OCI-LY7 (cell line): ENCODE data around the gene MAP4K2. TPM values are rescaled to one million over a fixed set of nuclear protein-coding genes. Genes with fewer than 3 reads are reported as not detected.

ENCODE experiments used
- BruUV-seq: library from RNA; stranded (reverse); fragments of 400-500 nt; replicated peaks from 2 replicates; lab custom pipeline; 2021; lab: Mats Ljungman, UMichigan
- CTCF ChIA-PET: fragments of 300-600 bp; sonication (Branson Sonifier 250); formaldehyde crosslinking; loops from one replicate; lab custom pipeline; 2022; ENCODE audit warnings: antibody characterized with exemption; ENCODE audit not compliant: unreplicated experiment; lab: Charles Lee
- POLR2A ChIA-PET: fragments of 300-600 bp; sonication (Branson Sonifier 250); formaldehyde crosslinking; loops from one replicate; lab custom pipeline; 2022; ENCODE audit warnings: antibody characterized with exemption; lab: Charles Lee
- DNase-seq: peaks from one replicate; pipeline ENCODE4 v3.0.0-alpha.2; 2015; ENCODE audit warnings: low spot score
- H2AFZ ChIP-seq: fragments of 200-600 bp; sonication (generic), shearing (Covaris generic); 2 replicates; pipeline ENCODE4 v1.6.1; 2014; ENCODE audit warnings: mild to moderate bottlenecking, antibody characterized with exemption, low read length, moderate library complexity
- H3K27ac ChIP-seq: fragments of 200-600 bp; sonication (generic); 2 replicates; pipeline ENCODE4 v1.5.1; 2014; ENCODE audit warnings: mixed run types, low read depth, mild to moderate bottlenecking, moderate library complexity, low read length, inconsistent platforms; ENCODE audit not compliant: poor library complexity, severe bottlenecking
- H3K36me3 ChIP-seq: fragments of 200-600 bp; sonication (generic); 2 replicates; pipeline ENCODE4 v1.6.1; 2014; ENCODE audit warnings: mild to moderate bottlenecking, antibody characterized with exemption, low read length, moderate library complexity, mixed read lengths; ENCODE audit not compliant: insufficient read depth
- H3K4me1 ChIP-seq: fragments of 200-600 bp; sonication (generic); 2 replicates; pipeline ENCODE4 v1.5.1; 2014; ENCODE audit warnings: mild to moderate bottlenecking, low read length; ENCODE audit not compliant: insufficient read depth, poor library complexity, severe bottlenecking
- H3K4me2 ChIP-seq: fragments of 200-600 bp; sonication (generic); 2 replicates; pipeline ENCODE4 v1.6.1; 2014; ENCODE audit warnings: mild to moderate bottlenecking, low read length
- H3K4me3 ChIP-seq: fragments of 200-600 bp; sonication (generic); 2 replicates; pipeline ENCODE4 v1.5.1; 2014; ENCODE audit warnings: mild to moderate bottlenecking, low read depth, low read length; ENCODE audit not compliant: poor library complexity, severe bottlenecking
- H3K79me2 ChIP-seq: fragments of 200-600 bp; sonication (generic); 2 replicates; pipeline ENCODE4 v1.6.1; 2016; ENCODE audit warnings: low read depth, mild to moderate bottlenecking, low read length, moderate library complexity, mixed read lengths; ENCODE audit not compliant: insufficient read depth
- H3K9me2 ChIP-seq: fragments of 200-600 bp; sonication (generic); 2 replicates; pipeline ENCODE4 v1.6.1; 2016; ENCODE audit warnings: mild to moderate bottlenecking, low read length, mixed read lengths; ENCODE audit not compliant: insufficient read depth
- H3K9me3 ChIP-seq: fragments of 200-600 bp; sonication (generic); 2 replicates; pipeline ENCODE4 v1.6.1; 2014; ENCODE audit warnings: mild to moderate bottlenecking, mixed run types, low read length, mixed read lengths
- H4K20me1 ChIP-seq: fragments of 200-600 bp; sonication (generic); 2 replicates; pipeline ENCODE4 v1.6.1; 2014; ENCODE audit warnings: mild to moderate bottlenecking, antibody characterized with exemption, low read length, moderate library complexity, mixed read lengths; ENCODE audit not compliant: insufficient read depth
- CTCF ChIP-seq: fragments of 200-600 bp; sonication (generic); conservative IDR thresholded peaks from 2 replicates; pipeline ENCODE4 v1.5.1; 2014; ENCODE audit warnings: mild to moderate bottlenecking, antibody characterized with exemption, low read length, moderate library complexity, mixed read lengths
- EZH2phosphoT487 ChIP-seq: fragments of 200-600 bp; sonication (generic); IDR thresholded peaks from 2 replicates; pipeline ENCODE4 v1.6.1; 2018; ENCODE audit warnings: low read depth, borderline replicate concordance, mild to moderate bottlenecking, mixed run types, antibody characterized with exemption, low read length, moderate library complexity, mixed read lengths
- intact Hi-C: fragments of 100-400 bp; cut with micrococcal nuclease; formaldehyde crosslinking; loops from one replicate; pipeline ENCODE4 v1.10.0; 2022; ENCODE audit not compliant: unreplicated experiment
- total RNA-seq, 2 experiments: library from RNA; depleted of rRNA in 1 of 2; stranded (reverse); fragments of >200 nt in 1 of 2; shearing (Covaris generic) in 1 of 2; gene quantifications; 2 replicates each; pipeline ENCODE4 v1.2.3, GENCODE V29; 2014 to 2022

MAP4K2 gene
- total RNA-seq, 2 experiments from 2014 or later = 110 to 115 TPM

DNA sequence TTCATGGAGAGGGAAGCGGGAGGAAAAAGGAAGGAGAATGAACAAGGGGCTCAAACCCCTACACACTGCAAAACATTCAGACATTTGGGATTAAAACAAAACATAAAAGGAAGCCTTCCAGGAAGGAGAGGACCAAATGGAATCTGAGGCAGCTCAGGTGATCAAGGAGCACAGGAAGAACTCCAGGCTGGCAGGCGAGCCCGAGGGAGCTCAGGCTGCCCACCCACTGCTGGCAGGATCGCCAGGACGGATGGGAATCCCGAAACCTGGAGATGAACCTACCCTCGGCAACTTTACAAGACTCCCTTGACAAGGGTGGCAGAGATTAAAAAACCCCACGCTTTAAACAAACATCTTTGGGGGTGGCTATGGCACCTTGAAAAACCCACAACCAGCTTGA is 38.3 kb downstream of the MAP4K2 start:
- CTCF ChIA-PET = no interaction called here
- intact Hi-C loops = no loop called here
- TSS peak; percentile 85 for BruUV-seq

GRCh38 chr11:64764040-64764611 is 38.9 kb downstream of the MAP4K2 start:
- Histone ChIP-seq H3K9me2 (no peaks in the 10 kb centered on the region), H3K4me2 (peak overlapping the region; percentile 30; the same call in 1 of the 2 replicates), H4K20me1 (peaks cover 22% of the 10 kb centered on the region), H3K9me3 (no peaks in the 10 kb centered on the region), H3K27ac (peak overlapping the region; percentile 66), H3K79me2 (peaks cover 21% of the 10 kb centered on the region; the same call in 1 of the 2 replicates), H3K4me1 (peaks cover 53% of the 10 kb centered on the region), H3K4me3 (no peak overlapping the region), H2AFZ (no peak overlapping the region), H3K36me3 (peaks cover 73% of the 10 kb centered on the region)
- TF ChIP-seq EZH2phosphoT487 (no peak), CTCF (no peak)
- ChIA-PET CTCF (interaction anchor here (0.7 kb wide), 1 partner anchor 109 kb away, joined by 3 read pairs; no protein-coding TSS in a partner anchor), POLR2A (interaction anchor here (1.0 to 3.1 kb wide), 5 partner anchors 8 to 21 kb away, joined by 3 to 15 read pairs (median 9); partner anchors contain the start of gene SF1)
- BruUV-seq = no TSS peak
- DNase-seq = no peak
- intact Hi-C loops = no loop called here

More for the DNA sequence above, 38.3 kb downstream of the MAP4K2 start:
- Histone ChIP-seq H3K9me3 (no peaks in the 10 kb centered on the region), H4K20me1 (peaks cover 26% of the 10 kb centered on the region), H2AFZ (no peak overlapping the region), H3K27ac (peak overlapping the region; percentile 66), H3K9me2 (no peaks in the 10 kb centered on the region), H3K79me2 (peaks cover 27% of the 10 kb centered on the region; the same call in 1 of the 2 replicates), H3K36me3 (peaks cover 79% of the 10 kb centered on the region), H3K4me2 (peak overlapping the region; percentile 30; the same call in 1 of the 2 replicates), H3K4me1 (peaks cover 53% of the 10 kb centered on the region), H3K4me3 (no peak overlapping the region)
- DNase-seq = no peak
- TF ChIP-seq EZH2phosphoT487 (no peak), CTCF (no peak)
- POLR2A ChIA-PET = interaction anchor here (1.2 to 3.1 kb wide), 4 partner anchors 7 to 22 kb away, joined by 3 to 15 read pairs (median 9); partner anchors contain the start of gene SF1
